ENCODE data around the gene WHRN. TPM values are rescaled to one million over a fixed set of nuclear protein-coding genes. Genes with fewer than 3 reads are reported as not detected.
A peak's percentile ranks its signal among the peaks of the same experiment; 100 is the strongest.

The WHRN gene
- total and polyA plus RNA-seq, 2 donors (not counting 1 experiment from before 2014, with no cell fraction given): 19.4 to 95.7 TPM

DNA sequence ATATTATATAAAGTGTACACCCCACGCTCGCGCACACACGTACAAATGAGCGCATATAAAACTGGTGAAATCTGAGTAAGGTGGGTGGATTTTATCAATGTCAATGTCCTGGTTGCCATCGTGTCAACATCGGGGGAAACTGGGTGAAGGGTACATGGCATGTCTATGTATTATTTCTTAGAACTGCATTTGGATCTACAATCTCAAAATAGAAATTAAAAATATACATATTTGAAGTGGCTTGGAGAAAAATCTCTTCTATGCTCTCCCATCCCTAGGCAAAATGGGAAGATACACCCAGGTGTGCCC lies 763 bp upstream of the WHRN start:
- Histone ChIP-seq H4K20me1 (ENCODE audit: control insufficient read depth, insufficient read depth, low read length, poor library complexity, severe bottlenecking) (no peaks in the 10 kb centered on the region), H3K9me3 (ENCODE audit: control extremely low read depth in 1 of 3, control insufficient read depth in 2 of 3, insufficient read depth in 1 of 3, low read length in 2 of 3) (peaks cover 0 to 4% (median 0%) of the 10 kb centered on the region in 3 donors), H3K4me3 (ENCODE audit: control extremely low read depth in 1 of 5, extremely low read depth in 1 of 5, insufficient read depth in 1 of 5, low read depth in 2 of 5, low read length in 4 of 5) (peak overlapping the region; percentile 53 to 77 (median 65)), H2AFZ (ENCODE audit: insufficient read depth, low read depth, low read length, poor library complexity, severe bottlenecking) (peak overlapping the region; percentile 75), H3K4me1 (ENCODE audit: control insufficient read depth in 2 of 2, insufficient read depth in 2 of 2, low read length in 2 of 2) (peaks cover 29 to 41% of the 10 kb centered on the region in 2 donors), H3K27me3 (replicated peaks in 1 of 4; ENCODE audit: control extremely low read depth in 1 of 4, control insufficient read depth in 3 of 4, insufficient read depth in 4 of 4, low read length in 3 of 4) (peaks cover 0 to 17% (median 11%) of the 10 kb centered on the region in 4 experiments), H3K36me3 (replicated peaks in 1 of 2; ENCODE audit: control extremely low read depth in 1 of 2, control insufficient read depth in 1 of 2, extremely low read depth in 1 of 2, insufficient read depth in 2 of 2, low read length in 1 of 2) (no peaks in the 10 kb centered on the region), H3K9ac (ENCODE audit: low read length) (peak overlapping the region; percentile 65), H3K4me2 (replicated peaks; ENCODE audit: low read depth, low read length, poor library complexity, severe bottlenecking) (peak overlapping the region; percentile 76), H3K27ac (ENCODE audit: low read length in 2 of 2) (peak overlapping the region in 1 of 2 donors; percentile 62), H3K79me2 (ENCODE audit: control insufficient read depth, insufficient read depth, low read length) (no peaks in the 10 kb centered on the region)
- peak overlapping the region; percentile 90 for H3K4me3 Mint-ChIP-seq
- ATAC-seq (ENCODE audit: low read depth) (no peak), DNase-seq (no peak)
- CTCF ChIA-PET: interaction anchor here (0.6 to 11.1 kb wide), 13 partner anchors 12 to 146 kb away, joined by 3 to 212 read pairs (median 9); no protein-coding TSS in a partner anchor
- TF ChIP-seq, protein P1, sequence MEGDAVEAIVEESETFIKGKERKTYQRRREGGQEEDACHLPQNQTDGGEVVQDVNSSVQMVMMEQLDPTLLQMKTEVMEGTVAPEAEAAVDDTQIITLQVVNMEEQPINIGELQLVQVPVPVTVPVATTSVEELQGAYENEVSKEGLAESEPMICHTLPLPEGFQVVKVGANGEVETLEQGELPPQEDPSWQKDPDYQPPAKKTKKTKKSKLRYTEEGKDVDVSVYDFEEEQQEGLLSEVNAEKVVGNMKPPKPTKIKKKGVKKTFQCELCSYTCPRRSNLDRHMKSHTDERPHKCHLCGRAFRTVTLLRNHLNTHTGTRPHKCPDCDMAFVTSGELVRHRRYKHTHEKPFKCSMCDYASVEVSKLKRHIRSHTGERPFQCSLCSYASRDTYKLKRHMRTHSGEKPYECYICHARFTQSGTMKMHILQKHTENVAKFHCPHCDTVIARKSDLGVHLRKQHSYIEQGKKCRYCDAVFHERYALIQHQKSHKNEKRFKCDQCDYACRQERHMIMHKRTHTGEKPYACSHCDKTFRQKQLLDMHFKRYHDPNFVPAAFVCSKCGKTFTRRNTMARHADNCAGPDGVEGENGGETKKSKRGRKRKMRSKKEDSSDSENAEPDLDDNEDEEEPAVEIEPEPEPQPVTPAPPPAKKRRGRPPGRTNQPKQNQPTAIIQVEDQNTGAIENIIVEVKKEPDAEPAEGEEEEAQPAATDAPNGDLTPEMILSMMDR (IDR thresholded peaks at IDR 0.05): no peak
- no peak for TF ChIP-seq EZH2 (IDR thresholded peaks at IDR 0.05; ENCODE audit: borderline replicate concordance, insufficient read depth, low read depth, low read length, poor library complexity, severe bottlenecking)
- WGBS (ENCODE audit: insufficient coverage): no CpG with 5 or more reads among the region's 7 CpGs
- peaks cover 29% of the 10 kb centered on the region for H3K27me3 Mint-ChIP-seq
- peaks cover 43% of the 10 kb centered on the region for H3K4me1 Mint-ChIP-seq
- intact Hi-C loops (cut with micrococcal nuclease): no loop called here
- POLR2A ChIA-PET: interaction anchor here (0.5 kb wide), 1 partner anchor 112 kb away, joined by 4 read pairs; no protein-coding TSS in a partner anchor
- H3K27ac Mint-ChIP-seq: peak overlapping the region; percentile 90
- H3K9me3 Mint-ChIP-seq (ENCODE audit: insufficient read depth): no peaks in the 10 kb centered on the region
